Kidney (tissue), 14 donors: Measurements from ENCODE around the gene RPS6KB2. TPM values are rescaled to one million over a fixed set of nuclear protein-coding genes. Genes with fewer than 3 reads are reported as not detected.

Experiments
- DNase-seq, 5 donors: peaks; one replicate each; pipeline ENCODE4 v3.0.0-alpha.2; 2013 to 2020
- FAIRE-seq: peaks from 2 replicates; lab custom pipeline; 2012; peaks lifted over from hg19 to GRCh38; lab: Jason Lieb, UNC
- H3K27ac ChIP-seq, 2 donors: one replicate each; pipeline ENCODE4 v1.7.0; 2013; ENCODE audit warnings: low read depth in 2 of 2, low read length in 2 of 2, inconsistent platforms in 1 of 2
- H3K27me3 ChIP-seq: one replicate; pipeline ENCODE4 v1.7.1; 2013; ENCODE audit warnings: low read length, inconsistent platforms; ENCODE audit not compliant: control insufficient read depth, insufficient read depth
- H3K36me3 ChIP-seq, 3 donors: one replicate each; pipeline versions ENCODE4 v1.7.0 to v1.7.1; 2013; ENCODE audit warnings: low read length in 3 of 3, control low read depth in 1 of 3, inconsistent platforms in 1 of 3; ENCODE audit not compliant: insufficient read depth in 3 of 3, control insufficient read depth in 2 of 3
- H3K4me1 ChIP-seq, 3 donors: one replicate each; pipeline versions ENCODE4 v1.7.0 to v1.7.1; 2013; ENCODE audit warnings: low read length in 3 of 3, inconsistent platforms in 1 of 3, low read depth in 1 of 3; ENCODE audit not compliant: control insufficient read depth in 2 of 3, insufficient read depth in 2 of 3
- H3K4me3 ChIP-seq, 3 donors: one replicate each; pipeline versions ENCODE4 v1.7.0 to v1.8.1; 2013; ENCODE audit warnings: low read length in 3 of 3, control low read depth in 1 of 3, inconsistent platforms in 1 of 3
- H3K9ac ChIP-seq, 3 donors: one replicate each; pipeline versions ENCODE4 v1.7.0 to v1.7.1; 2013; ENCODE audit warnings: low read length in 3 of 3, control low read depth in 1 of 3, inconsistent platforms in 1 of 3
- H3K9me3 ChIP-seq, 3 donors: one replicate each; pipeline versions ENCODE4 v1.7.0 to v1.7.1; 2013; ENCODE audit warnings: low read length in 3 of 3, control low read depth in 1 of 3, inconsistent platforms in 1 of 3; ENCODE audit not compliant: control insufficient read depth in 2 of 3, insufficient read depth in 1 of 3
- intact Hi-C: fragments of 100-400 bp; cut with DNase I; formaldehyde crosslinking; loops from one replicate; pipeline ENCODE4 v1.11.1; 2022
- polyA plus RNA-seq: library from polyadenylated mRNA; stranded (reverse); fragments of 350-450 nt; fragmentation: Illumina TruSeq; extraction: RNeasy Lipid Tissue Mini Kit (QIAGEN cat#74804); gene quantifications from one replicate; pipeline ENCODE4 v1.2.3, GENCODE V29; 2014; ENCODE audit warnings: low read depth, low replicate concordance; ENCODE audit not compliant: insufficient read depth
- total RNA-seq: library from RNA; stranded (reverse); fragmentation: NEBNext Ultra II Directional; extraction: Animal tissue kit (Norgen Biotek cat#: 25700); gene quantifications from one replicate; pipeline ENCODE4 v1.2.1, GENCODE V29; 2021
- TF ChIP-seq, protein P1 (sequence below): IDR thresholded peaks from 3 replicates; pipeline ENCODE4 v1.5.1; 2012; ENCODE audit warnings: mild to moderate bottlenecking, moderate library complexity, borderline replicate concordance; ENCODE audit not compliant: insufficient read depth; ENCODE audit errors: extremely low read depth
- donor health status: control.
- donor health status: control.
- donor health status: control.
- donor health status: control.
- donor health status: control.
- donor health status: DM: yes; HTN: yes; CAD: no.
- donor health status: Normal renal cell carcinoma (clear cell type).

The RPS6KB2 gene
- total and polyA plus RNA-seq, 2 donors from 2014 or later: 41.3 to 45.4 TPM

- TF ChIP-seq, protein P1, sequence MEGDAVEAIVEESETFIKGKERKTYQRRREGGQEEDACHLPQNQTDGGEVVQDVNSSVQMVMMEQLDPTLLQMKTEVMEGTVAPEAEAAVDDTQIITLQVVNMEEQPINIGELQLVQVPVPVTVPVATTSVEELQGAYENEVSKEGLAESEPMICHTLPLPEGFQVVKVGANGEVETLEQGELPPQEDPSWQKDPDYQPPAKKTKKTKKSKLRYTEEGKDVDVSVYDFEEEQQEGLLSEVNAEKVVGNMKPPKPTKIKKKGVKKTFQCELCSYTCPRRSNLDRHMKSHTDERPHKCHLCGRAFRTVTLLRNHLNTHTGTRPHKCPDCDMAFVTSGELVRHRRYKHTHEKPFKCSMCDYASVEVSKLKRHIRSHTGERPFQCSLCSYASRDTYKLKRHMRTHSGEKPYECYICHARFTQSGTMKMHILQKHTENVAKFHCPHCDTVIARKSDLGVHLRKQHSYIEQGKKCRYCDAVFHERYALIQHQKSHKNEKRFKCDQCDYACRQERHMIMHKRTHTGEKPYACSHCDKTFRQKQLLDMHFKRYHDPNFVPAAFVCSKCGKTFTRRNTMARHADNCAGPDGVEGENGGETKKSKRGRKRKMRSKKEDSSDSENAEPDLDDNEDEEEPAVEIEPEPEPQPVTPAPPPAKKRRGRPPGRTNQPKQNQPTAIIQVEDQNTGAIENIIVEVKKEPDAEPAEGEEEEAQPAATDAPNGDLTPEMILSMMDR: no peak
- Histone ChIP-seq H3K4me1 (peaks cover 0 to 2% (median 0%) of the 10 kb centered on the region in 3 donors), H3K27me3 (no peaks in the 10 kb centered on the region), H3K4me3 (no peak overlapping the region), H3K36me3 (no peaks in the 10 kb centered on the region), H3K27ac (no peak overlapping the region), H3K9ac (no peak overlapping the region), H3K9me3 (no peaks in the 10 kb centered on the region)
- FAIRE-seq (no peak), DNase-seq (no peak)
- intact Hi-C loops: no loop called here
Observed at GRCh38 chr11:67457453-67457852, 29.2 kb downstream of the RPS6KB2 start.

- TF ChIP-seq, protein P1: no peak
- Histone ChIP-seq H3K9me3 (no peaks in the 10 kb centered on the region), H3K4me3 (no peak overlapping the region), H3K27me3 (no peaks in the 10 kb centered on the region), H3K4me1 (no peaks in the 10 kb centered on the region), H3K36me3 (no peaks in the 10 kb centered on the region), H3K9ac (no peak overlapping the region), H3K27ac (no peak overlapping the region)
- FAIRE-seq: no peak
- DNase-seq: no peak
- intact Hi-C loops: no loop called here
Observed at GRCh38 chr11:67458266-67458665, 30.0 kb downstream of the RPS6KB2 start.

DNA sequence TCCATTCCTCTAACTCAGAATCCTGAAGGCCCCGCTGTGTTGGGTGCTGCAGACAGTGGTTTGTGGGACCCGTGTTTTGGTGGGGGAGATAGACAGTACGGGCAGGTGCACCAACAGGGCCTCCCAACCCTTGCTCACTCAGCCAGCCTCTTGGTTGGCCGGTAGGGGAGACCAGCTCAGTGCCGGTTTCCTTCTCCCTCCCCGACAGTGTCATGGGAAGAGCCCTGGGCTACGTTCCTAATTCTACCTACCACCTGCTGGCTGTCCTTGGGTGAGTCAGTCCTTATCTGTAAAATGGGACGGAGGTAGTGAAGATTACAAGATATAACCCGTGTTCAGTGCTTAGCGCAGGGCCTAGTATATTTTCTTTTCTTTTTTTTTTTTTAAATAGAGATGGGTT is 34.9 kb downstream of the RPS6KB2 start:
- intact Hi-C loops: no loop called here
- Histone ChIP-seq H3K4me3 (no peak overlapping the region), H3K4me1 (peaks cover 0 to 18% (median 8%) of the 10 kb centered on the region in 3 donors), H3K27me3 (no peaks in the 10 kb centered on the region), H3K27ac (no peak overlapping the region), H3K36me3 (no peaks in the 10 kb centered on the region), H3K9me3 (no peaks in the 10 kb centered on the region), H3K9ac (no peak overlapping the region)
- DNase-seq: peak in 1 of 5 donors; percentile 66
- TF ChIP-seq, protein P1: no peak
- FAIRE-seq: no peak
